Measurements from ENCODE around the gene EPB41L4B.

GRCh38 chr9:109336409-109336808 is 15.6 kb upstream of the EPB41L4B start:
- no peak for TF ChIP-seq CTCF (IDR thresholded peaks at IDR 0.05)
- TF ChIP-seq POLR2AphosphoS5 (IDR thresholded peaks at IDR 0.05), result no peak
- no peak for TF ChIP-seq POLR2A (IDR thresholded peaks at IDR 0.05)
